Measurements from ENCODE around the gene TTC36.

DNA sequence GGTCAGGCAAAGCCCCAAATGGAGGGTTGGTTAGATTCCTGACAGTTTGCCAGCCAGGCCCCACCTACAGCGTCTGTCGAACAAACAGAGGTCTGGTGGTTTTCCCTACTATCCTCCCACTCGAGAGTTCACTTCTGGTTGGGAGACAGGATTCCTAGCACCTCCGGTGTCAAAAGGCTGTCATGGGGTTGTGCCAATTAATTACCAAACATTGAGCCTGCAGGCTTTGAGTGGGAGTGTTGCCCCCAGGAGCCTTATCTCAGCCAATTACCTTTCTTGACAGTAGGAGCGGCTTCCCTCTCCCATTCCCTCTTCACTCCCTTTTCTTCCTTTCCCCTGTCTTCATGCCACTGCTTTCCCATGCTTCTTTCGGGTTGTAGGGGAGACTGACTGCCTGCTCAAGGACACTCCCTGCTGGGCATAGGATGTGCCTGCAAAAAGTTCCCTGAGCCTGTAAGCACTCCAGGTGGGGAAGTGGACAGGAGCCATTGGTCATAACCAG lies 4.7 kb upstream of the TTC36 start:
- no peak for TF ChIP-seq EZH2 (IDR thresholded peaks at IDR 0.05)
- TF ChIP-seq POLR2AphosphoS5 (IDR thresholded peaks at IDR 0.05; ENCODE audit: borderline replicate concordance, low read depth, low read length): no peak

Measured in SK-N-MC (cell line).